ENCODE results near the gene SFSWAP. TPM values are rescaled to one million over a fixed set of nuclear protein-coding genes. Genes with fewer than 3 reads are reported as not detected.

The SFSWAP gene
- total RNA-seq, 1 experiment from 2014 or later = 76.3 TPM

DNA sequence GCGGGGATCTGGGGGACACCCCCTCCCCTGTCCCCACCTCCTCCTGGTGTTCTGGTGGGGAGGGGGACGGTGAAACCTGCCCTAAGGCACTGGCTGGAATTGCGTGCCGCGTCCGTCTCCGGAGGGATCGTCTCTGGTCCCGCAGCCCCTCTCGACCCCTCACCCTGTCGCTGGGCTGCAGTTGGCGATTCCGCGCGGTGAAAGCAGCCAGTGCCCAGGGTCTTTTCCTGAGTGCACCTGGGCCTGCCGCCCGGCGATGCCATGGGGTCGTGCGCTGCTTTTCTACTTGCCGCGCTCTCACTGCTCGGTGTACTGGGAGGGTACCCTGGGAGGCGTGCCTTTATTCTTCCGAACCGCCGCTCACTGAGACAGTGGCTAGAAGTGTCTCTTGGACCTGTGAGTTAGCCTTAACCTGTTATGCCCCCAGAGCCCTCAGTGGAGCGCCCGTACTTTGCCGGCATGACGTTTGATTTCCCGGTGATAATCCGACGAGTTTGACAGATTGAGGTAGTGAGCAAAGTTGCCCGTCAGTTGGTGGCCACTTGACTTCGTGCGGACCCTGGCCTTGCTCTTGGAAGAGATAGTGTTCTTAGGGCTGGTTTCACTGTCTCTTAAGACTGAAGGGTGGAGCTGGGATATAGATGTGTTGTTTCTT is 788 bp downstream of the SFSWAP start (continued):
- TF ChIP-seq, protein P1, sequence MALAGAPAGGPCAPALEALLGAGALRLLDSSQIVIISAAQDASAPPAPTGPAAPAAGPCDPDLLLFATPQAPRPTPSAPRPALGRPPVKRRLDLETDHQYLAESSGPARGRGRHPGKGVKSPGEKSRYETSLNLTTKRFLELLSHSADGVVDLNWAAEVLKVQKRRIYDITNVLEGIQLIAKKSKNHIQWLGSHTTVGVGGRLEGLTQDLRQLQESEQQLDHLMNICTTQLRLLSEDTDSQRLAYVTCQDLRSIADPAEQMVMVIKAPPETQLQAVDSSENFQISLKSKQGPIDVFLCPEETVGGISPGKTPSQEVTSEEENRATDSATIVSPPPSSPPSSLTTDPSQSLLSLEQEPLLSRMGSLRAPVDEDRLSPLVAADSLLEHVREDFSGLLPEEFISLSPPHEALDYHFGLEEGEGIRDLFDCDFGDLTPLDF (CRISPR knock-in tag; IDR thresholded peaks at IDR 0.05) = no peak
- TF ChIP-seq GABPB1 (CRISPR knock-in tag; IDR thresholded peaks at IDR 0.05) = no peak
- TF ChIP-seq, protein P2, sequence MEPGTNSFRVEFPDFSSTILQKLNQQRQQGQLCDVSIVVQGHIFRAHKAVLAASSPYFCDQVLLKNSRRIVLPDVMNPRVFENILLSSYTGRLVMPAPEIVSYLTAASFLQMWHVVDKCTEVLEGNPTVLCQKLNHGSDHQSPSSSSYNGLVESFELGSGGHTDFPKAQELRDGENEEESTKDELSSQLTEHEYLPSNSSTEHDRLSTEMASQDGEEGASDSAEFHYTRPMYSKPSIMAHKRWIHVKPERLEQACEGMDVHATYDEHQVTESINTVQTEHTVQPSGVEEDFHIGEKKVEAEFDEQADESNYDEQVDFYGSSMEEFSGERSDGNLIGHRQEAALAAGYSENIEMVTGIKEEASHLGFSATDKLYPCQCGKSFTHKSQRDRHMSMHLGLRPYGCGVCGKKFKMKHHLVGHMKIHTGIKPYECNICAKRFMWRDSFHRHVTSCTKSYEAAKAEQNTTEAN (CRISPR knock-in tag; IDR thresholded peaks at IDR 0.05) = no peak
- TF ChIP-seq ZBTB21 (CRISPR knock-in tag; IDR thresholded peaks at IDR 0.05; ENCODE audit: borderline replicate concordance) = no peak
- no peak for TF ChIP-seq HMGA2 (CRISPR knock-in tag; IDR thresholded peaks at IDR 0.05)
- no peak for TF ChIP-seq PREB (CRISPR knock-in tag; IDR thresholded peaks at IDR 0.05; ENCODE audit: borderline replicate concordance)

- Mint-ChIP-seq H3K36me3 (peaks cover 46% of the 10 kb centered on the region), H3K27me3 (ENCODE audit: low read depth) (peaks cover 5% of the 10 kb centered on the region), H3K4me1 (peaks cover 23% of the 10 kb centered on the region), H3K4me3 (peak overlapping the region; percentile 50), H3K27ac (no peak overlapping the region), H3K9me3 (peaks cover 6% of the 10 kb centered on the region; the same call in 1 of the 2 replicates)
- ATAC-seq (peak; percentile 27; the same call in 1 of the 2 replicates), DNase-seq (ENCODE audit: low spot score) (no peak)
- TF ChIP-seq IRF2 (CRISPR knock-in tag; IDR thresholded peaks at IDR 0.05; ENCODE audit: borderline replicate concordance, low read depth) (no peak), NFE2L1 (CRISPR knock-in tag; IDR thresholded peaks at IDR 0.05) (no peak), OVOL2 (CRISPR knock-in tag; IDR thresholded peaks at IDR 0.05; ENCODE audit: borderline replicate concordance) (no peak), ESRRA (CRISPR knock-in tag; IDR thresholded peaks at IDR 0.05; ENCODE audit: borderline replicate concordance) (no peak), ARID4B (CRISPR knock-in tag; IDR thresholded peaks at IDR 0.05; ENCODE audit: borderline replicate concordance) (no peak), STAT6 (CRISPR knock-in tag; conservative IDR thresholded peaks at IDR 0.05; ENCODE audit: low read depth) (no peak), ZNF425 (CRISPR knock-in tag; conservative IDR thresholded peaks at IDR 0.05) (no peak), RORB (CRISPR knock-in tag; IDR thresholded peaks at IDR 0.05) (no peak), TCF7 (CRISPR knock-in tag; IDR thresholded peaks at IDR 0.05; ENCODE audit: low read depth) (no peak), ZNF317 (CRISPR knock-in tag; IDR thresholded peaks at IDR 0.05; ENCODE audit: borderline replicate concordance, low read depth) (no peak), ETV6 (CRISPR knock-in tag; IDR thresholded peaks at IDR 0.05) (no peak), SP1 (CRISPR knock-in tag; conservative IDR thresholded peaks at IDR 0.05) (no peak)
- CTCF ChIA-PET = no interaction called here
- POLR2A ChIA-PET = no interaction called here
Measured at GRCh38 chr12:131713349-131713748, 2.5 kb downstream of the SFSWAP start.
